Thoracic aorta (tissue), 2 donors: ENCODE data around the gene ITM2C. TPM values are rescaled to one million over a fixed set of nuclear protein-coding genes. Genes with fewer than 3 reads are reported as not detected.

Experiments used
- ATAC-seq: fragments of 150-250 bp; one replicate; pipeline ENCODE4 v1.8.0; 2017; ENCODE audit warnings: low read depth; ENCODE audit not compliant: insufficient number of reproducible peaks, low FRiP score
- DNase-seq: peaks from one replicate; pipeline ENCODE4 v3.0.0-alpha.2; 2020; ENCODE audit warnings: low spot score
- H3K27ac ChIP-seq, 2 donors: fragments of 200-600 bp; sonication (generic); 1 replicate in 1 of 2; 2 replicates in 1 of 2; pipeline ENCODE4 v1.5.1; 2016; ENCODE audit warnings: mild to moderate bottlenecking in 2 of 2, moderate library complexity in 2 of 2
- H3K27me3 ChIP-seq: fragments of 200-600 bp; sonication (generic); replicated peaks from 2 replicates; pipeline ENCODE4 v1.6.0; 2016; ENCODE audit warnings: mild to moderate bottlenecking; ENCODE audit not compliant: insufficient read depth
- H3K36me3 ChIP-seq: fragments of 200-600 bp; sonication (generic); one replicate; pipeline ENCODE4 v1.5.1; 2016
- H3K4me1 ChIP-seq, 2 donors: fragments of 200-600 bp; sonication (generic); 1 replicate in 1 of 2; 2 replicates in 1 of 2; pipeline versions ENCODE4 v1.5.1 to v1.6.0; 2016; ENCODE audit warnings: low read depth in 2 of 2, mild to moderate bottlenecking in 1 of 2; ENCODE audit not compliant: control insufficient read depth in 1 of 2
- H3K4me3 ChIP-seq: fragments of 200-600 bp; sonication (generic); 2 replicates; pipeline ENCODE4 v1.5.1; 2016; ENCODE audit warnings: mild to moderate bottlenecking
- H3K9me3 ChIP-seq: fragments of 200-600 bp; sonication (generic); 2 replicates; pipeline ENCODE4 v1.5.1; 2016
- CTCF ChIP-seq: fragments of 200-600 bp; sonication (generic); IDR thresholded peaks from one replicate; pipeline ENCODE4 v1.5.1; 2019; ENCODE audit warnings: antibody characterized with exemption
- total RNA-seq, 2 donors: library from RNA; depleted of rRNA; stranded (reverse); fragments of >200 nt; gene quantifications; one replicate each; pipeline versions ENCODE4 v1.1.0 to v1.2.3, GENCODE V29; 2016

The ITM2C gene
- total RNA-seq, 2 donors from 2014 or later: 65.5 to 70.6 TPM

GRCh38 chr2:230919681-230920080, 54.9 kb downstream of the ITM2C start:
- Histone ChIP-seq H3K9me3 (no peaks in the 10 kb centered on the region), H3K4me1 (no peaks in the 10 kb centered on the region), H3K27ac (no peak overlapping the region), H3K4me3 (no peak overlapping the region), H3K27me3 (no peaks in the 10 kb centered on the region), H3K36me3 (no peaks in the 10 kb centered on the region)
- DNase-seq (no peak), ATAC-seq (no peak)
- no peak for TF ChIP-seq CTCF

GRCh38 chr2:230920167-230920566, 55.4 kb downstream of the ITM2C start:
- Histone ChIP-seq H3K36me3 (no peaks in the 10 kb centered on the region), H3K4me1 (no peaks in the 10 kb centered on the region), H3K27ac (no peak overlapping the region), H3K4me3 (no peak overlapping the region), H3K9me3 (no peaks in the 10 kb centered on the region), H3K27me3 (no peaks in the 10 kb centered on the region)
- no peak for TF ChIP-seq CTCF
- ATAC-seq: no peak
- DNase-seq: no peak

- H3K4me3 ChIP-seq: no peak overlapping the region
- ATAC-seq (no peak), DNase-seq (no peak)
- no peak for TF ChIP-seq CTCF
- H3K27ac ChIP-seq: no peak overlapping the region
- no peaks in the 10 kb centered on the region for H3K36me3 ChIP-seq
- no peaks in the 10 kb centered on the region for H3K27me3 ChIP-seq
- H3K4me1 ChIP-seq: no peaks in the 10 kb centered on the region
- H3K9me3 ChIP-seq: no peaks in the 10 kb centered on the region
Observed at GRCh38 chr2:230921806-230922595, 57.3 kb downstream of the ITM2C start.

GRCh38 chr2:230922951-230923717, 58.4 kb downstream of the ITM2C start:
- Histone ChIP-seq H3K36me3 (no peaks in the 10 kb centered on the region), H3K4me3 (no peak overlapping the region), H3K27me3 (no peaks in the 10 kb centered on the region), H3K27ac (no peak overlapping the region), H3K9me3 (no peaks in the 10 kb centered on the region), H3K4me1 (no peaks in the 10 kb centered on the region)
- ATAC-seq: no peak
- DNase-seq: no peak
- TF ChIP-seq CTCF: no peak

- Histone ChIP-seq H3K27me3 (no peaks in the 10 kb centered on the region), H3K4me3 (no peak overlapping the region), H3K27ac (no peak overlapping the region), H3K9me3 (no peaks in the 10 kb centered on the region), H3K36me3 (no peaks in the 10 kb centered on the region), H3K4me1 (no peaks in the 10 kb centered on the region)
- ATAC-seq (no peak), DNase-seq (no peak)
- TF ChIP-seq CTCF: no peak
Observed at GRCh38 chr2:230924092-230924469, 59.3 kb downstream of the ITM2C start.
